ENCODE data around the gene ING1. TPM values are rescaled to one million over a fixed set of nuclear protein-coding genes. Genes with fewer than 3 reads are reported as not detected.

ING1 gene
- total and polyA plus RNA-seq, 12 donors = 4.3 to 28.6 (median 8.9) TPM

DNA sequence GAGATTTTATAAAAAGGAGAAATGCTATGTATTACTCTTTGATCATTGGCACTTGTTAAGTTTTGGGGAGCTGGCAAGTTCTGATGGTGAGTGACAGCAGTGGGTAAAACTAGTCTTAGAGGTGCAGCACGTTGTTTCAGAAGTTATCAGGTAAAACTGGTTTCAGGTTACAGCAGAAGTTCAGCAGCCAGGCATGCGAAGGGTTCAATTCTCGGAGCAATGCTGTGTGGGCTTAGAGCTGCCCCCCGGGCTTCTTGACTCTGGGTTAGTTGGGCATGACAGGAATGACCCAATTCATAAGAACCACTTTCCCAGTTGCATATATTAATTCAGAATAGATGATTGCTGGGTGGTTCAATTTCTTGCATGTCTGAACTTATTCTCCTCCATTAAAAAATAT lies 34.8 kb downstream of the ING1 start:
- Histone ChIP-seq H3K4me1 (replicated peaks in 1 of 2) (no peaks in the 10 kb centered on the region), H3K4me3 (no peak overlapping the region), H3K27ac (no peak overlapping the region), H3K36me3 (replicated peaks in 1 of 2) (no peaks in the 10 kb centered on the region), H3K27me3 (no peaks in the 10 kb centered on the region), H3K9me3 (replicated peaks in 1 of 3) (no peaks in the 10 kb centered on the region)
- TF ChIP-seq, protein P1, sequence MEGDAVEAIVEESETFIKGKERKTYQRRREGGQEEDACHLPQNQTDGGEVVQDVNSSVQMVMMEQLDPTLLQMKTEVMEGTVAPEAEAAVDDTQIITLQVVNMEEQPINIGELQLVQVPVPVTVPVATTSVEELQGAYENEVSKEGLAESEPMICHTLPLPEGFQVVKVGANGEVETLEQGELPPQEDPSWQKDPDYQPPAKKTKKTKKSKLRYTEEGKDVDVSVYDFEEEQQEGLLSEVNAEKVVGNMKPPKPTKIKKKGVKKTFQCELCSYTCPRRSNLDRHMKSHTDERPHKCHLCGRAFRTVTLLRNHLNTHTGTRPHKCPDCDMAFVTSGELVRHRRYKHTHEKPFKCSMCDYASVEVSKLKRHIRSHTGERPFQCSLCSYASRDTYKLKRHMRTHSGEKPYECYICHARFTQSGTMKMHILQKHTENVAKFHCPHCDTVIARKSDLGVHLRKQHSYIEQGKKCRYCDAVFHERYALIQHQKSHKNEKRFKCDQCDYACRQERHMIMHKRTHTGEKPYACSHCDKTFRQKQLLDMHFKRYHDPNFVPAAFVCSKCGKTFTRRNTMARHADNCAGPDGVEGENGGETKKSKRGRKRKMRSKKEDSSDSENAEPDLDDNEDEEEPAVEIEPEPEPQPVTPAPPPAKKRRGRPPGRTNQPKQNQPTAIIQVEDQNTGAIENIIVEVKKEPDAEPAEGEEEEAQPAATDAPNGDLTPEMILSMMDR (IDR thresholded peaks at IDR 0.05) = no peak
- no peak for TF ChIP-seq POLR2A (IDR thresholded peaks at IDR 0.05)
- intact Hi-C loops (cut with DNase I) = no loop called here
- 83 to 89% (median 86%) methylated on average over 3 to 4 of the region's 4 CpGs for WGBS, 4 donors
- no peak for DNase-seq

DNA sequence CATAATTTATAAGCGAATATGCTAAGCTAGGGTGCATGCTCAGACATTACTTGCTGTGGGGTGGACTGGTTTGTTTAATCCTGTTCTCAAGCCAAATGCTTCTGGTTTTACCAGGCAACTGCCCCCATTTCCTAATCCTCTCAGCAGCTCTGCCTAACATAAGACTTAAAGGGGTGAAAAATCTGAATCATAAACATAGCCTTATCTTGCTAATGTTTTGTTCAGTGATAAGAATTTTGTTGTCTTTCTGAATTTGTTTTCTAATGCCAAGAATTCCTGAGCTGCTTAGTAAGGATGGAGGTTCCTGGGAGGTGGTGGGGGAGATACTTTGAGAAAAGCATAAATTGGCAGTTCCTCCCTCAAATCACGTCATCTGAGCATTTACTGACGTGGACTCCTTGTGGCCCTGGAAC lies 42.7 kb downstream of the ING1 start:
- H3K27me3 ChIP-seq = no peaks in the 10 kb centered on the region

DNA sequence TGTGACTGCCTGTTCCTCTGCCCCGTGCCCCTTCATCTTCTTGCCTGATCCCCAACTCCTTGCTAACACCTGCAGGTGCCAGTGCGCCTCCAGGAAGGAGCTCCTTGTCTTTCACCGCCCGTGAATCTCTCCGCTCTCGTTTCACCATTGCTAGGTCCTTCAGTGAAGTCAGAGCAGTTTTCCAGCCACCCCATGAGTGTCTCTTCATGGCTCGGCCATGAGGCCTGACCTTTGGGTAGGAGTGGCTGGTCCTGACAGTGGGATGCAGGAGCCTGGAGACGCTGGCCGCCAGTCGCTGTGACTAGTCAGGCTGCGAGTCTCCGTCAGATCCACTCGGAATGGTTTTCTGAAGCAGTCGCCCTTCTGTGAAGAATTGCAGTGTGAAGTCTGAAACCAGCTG lies 43.8 kb downstream of the ING1 start:
- H3K27me3 ChIP-seq = no peaks in the 10 kb centered on the region
- no peak for DNase-seq
- intact Hi-C loops (cut with DNase I) = no loop called here
- H3K27ac ChIP-seq = no peak overlapping the region
- no peak for TF ChIP-seq POLR2A (IDR thresholded peaks at IDR 0.05)
- TF ChIP-seq, protein P1 (IDR thresholded peaks at IDR 0.05) = no peak
- H3K9me3 ChIP-seq (replicated peaks in 1 of 3) = no peaks in the 10 kb centered on the region
- H3K4me3 ChIP-seq = no peak overlapping the region
- 82 to 91% (median 89%) methylated on average over 13 to 14 of the region's 14 CpGs for WGBS, 4 donors
- no peaks in the 10 kb centered on the region for H3K4me1 ChIP-seq (replicated peaks in 1 of 2)
- no peaks in the 10 kb centered on the region for H3K36me3 ChIP-seq (replicated peaks in 1 of 2)

More for the DNA sequence above, 42.7 kb downstream of the ING1 start:
- Histone ChIP-seq H3K4me1 (replicated peaks in 1 of 2) (no peaks in the 10 kb centered on the region), H3K4me3 (no peak overlapping the region), H3K27ac (no peak overlapping the region), H3K36me3 (replicated peaks in 1 of 2) (no peaks in the 10 kb centered on the region), H3K9me3 (replicated peaks in 1 of 3) (no peaks in the 10 kb centered on the region)
- no peak for DNase-seq
- intact Hi-C loops (cut with DNase I) = no loop called here
- WGBS, 4 donors = 53 to 58% (median 55%) methylated on average over 3 of the region's 3 CpGs
- TF ChIP-seq, protein P1 (IDR thresholded peaks at IDR 0.05) = no peak
- no peak for TF ChIP-seq POLR2A (IDR thresholded peaks at IDR 0.05)

DNA sequence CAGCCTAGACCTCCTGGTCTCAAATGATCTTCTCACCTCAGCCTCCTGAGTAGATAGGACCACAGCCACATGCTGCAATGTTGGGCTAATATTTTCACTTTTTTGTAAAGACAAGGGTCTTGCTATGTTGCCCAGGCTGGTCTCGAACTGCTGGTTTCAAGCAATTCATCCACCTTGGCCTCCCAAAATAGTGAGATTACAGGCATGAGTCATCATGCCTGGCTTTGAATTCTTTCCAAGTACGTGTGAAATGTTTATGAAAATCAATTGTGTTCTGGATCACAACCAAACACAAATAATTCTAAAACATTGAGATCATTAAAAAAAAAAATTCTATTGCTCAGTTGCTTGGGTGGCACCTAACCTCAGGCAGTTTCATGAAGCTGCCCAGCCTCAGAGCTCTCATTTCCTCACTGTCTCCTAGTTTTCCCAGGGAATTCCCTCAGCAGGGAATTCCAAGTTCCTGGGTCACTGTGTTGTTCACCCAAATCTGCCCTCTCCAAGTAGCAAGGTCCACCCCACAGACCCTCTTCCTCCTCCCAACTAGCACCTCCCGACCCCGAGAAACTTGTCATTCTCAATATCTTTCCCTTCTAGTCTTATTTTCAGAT lies 44.8 kb downstream of the ING1 start:
- DNase-seq = no peak
- no peaks in the 10 kb centered on the region for H3K36me3 ChIP-seq (replicated peaks in 1 of 2)
- WGBS, 4 donors = 60 to 73% (median 70%) methylated on average over 4 of the region's 4 CpGs
- TF ChIP-seq POLR2A (IDR thresholded peaks at IDR 0.05) = no peak
- TF ChIP-seq, protein P1 (IDR thresholded peaks at IDR 0.05) = no peak
- intact Hi-C loops (cut with DNase I) = no loop called here
- no peaks in the 10 kb centered on the region for H3K9me3 ChIP-seq (replicated peaks in 1 of 3)
- no peaks in the 10 kb centered on the region for H3K4me1 ChIP-seq (replicated peaks in 1 of 2)
- no peak overlapping the region for H3K4me3 ChIP-seq
- H3K27ac ChIP-seq = no peak overlapping the region
- no peaks in the 10 kb centered on the region for H3K27me3 ChIP-seq

Measured in adrenal gland (tissue), 12 donors.